HG03064 (cell line): Measurements from ENCODE around the gene FAAH.
"Not testable (repeated sequence)": the region's sequence is repeated elsewhere in the genome, so short reads cannot be mapped to it uniquely, and the experiment has no call there.

Source experiments
- ATAC-seq: cut with Tn5 transposase; IDR thresholded peaks from one replicate; pipeline ENCODE4 v1.9.1; 2021; ENCODE audit warnings: low read depth; ENCODE audit not compliant: unreplicated experiment

FAAH gene

GRCh38 chr1:46394108-46394871 lies at the start of gene FAAH:
Gene FAAH (plus strand): TSS chr1:46394317. CDS start chr1:46394349, 32 bp downstream.
- ATAC-seq, result no peak

- ATAC-seq, result no peak
Measured at GRCh38 chr1:46344481-46344880, 49.6 kb upstream of the FAAH start.

GRCh38 chr1:46345281-46345680 lies 48.8 kb upstream of the FAAH start:
- no peak for ATAC-seq

- no peak for ATAC-seq
Measured at GRCh38 chr1:46352363-46352762, 41.8 kb upstream of the FAAH start.

- not testable (repeated sequence) for ATAC-seq
Measured at GRCh38 chr1:46355920-46356319, 38.2 kb upstream of the FAAH start.

GRCh38 chr1:46362158-46362557 lies 32.0 kb upstream of the FAAH start:
- ATAC-seq, result no peak

- no peak for ATAC-seq
Measured at GRCh38 chr1:46363121-46363520, 31.0 kb upstream of the FAAH start.

- no peak for ATAC-seq
Measured at GRCh38 chr1:46364612-46365011, 29.5 kb upstream of the FAAH start.

GRCh38 chr1:46365796-46366195 lies 28.3 kb upstream of the FAAH start:
- ATAC-seq, result not testable (repeated sequence)

- no peak for ATAC-seq
Measured at GRCh38 chr1:46367072-46367471, 27.0 kb upstream of the FAAH start.

GRCh38 chr1:46367701-46368100 lies 26.4 kb upstream of the FAAH start:
- ATAC-seq, result not testable (repeated sequence)

GRCh38 chr1:46368791-46369190 lies 25.3 kb upstream of the FAAH start:
- no peak for ATAC-seq

GRCh38 chr1:46369542-46370213 lies 24.4 kb upstream of the FAAH start:
- no peak for ATAC-seq

- ATAC-seq, result no peak
Measured at GRCh38 chr1:46370214-46370633, 23.9 kb upstream of the FAAH start.

GRCh38 chr1:46372431-46372830 lies 21.7 kb upstream of the FAAH start:
- no peak for ATAC-seq

- ATAC-seq, result no peak
Measured at GRCh38 chr1:46379996-46380395, 14.1 kb upstream of the FAAH start.

- no peak for ATAC-seq
Measured at GRCh38 chr1:46380508-46380907, 13.6 kb upstream of the FAAH start.

GRCh38 chr1:46393510-46393909 lies 607 bp upstream of the FAAH start:
- ATAC-seq, result no peak

GRCh38 chr1:46394872-46395465 lies 852 bp downstream of the FAAH start:
- ATAC-seq, result no peak

GRCh38 chr1:46396441-46397398 lies 2.6 kb downstream of the FAAH start:
- no peak for ATAC-seq

- no peak for ATAC-seq
Measured at GRCh38 chr1:46399307-46399706, 5.2 kb downstream of the FAAH start.
